ENCODE results near the gene CSRP1. TPM values are rescaled to one million over a fixed set of nuclear protein-coding genes. Genes with fewer than 3 reads are reported as not detected.

The CSRP1 gene
- total and polyA plus RNA-seq, 2 donors (not counting 1 experiment from before 2014, with no cell fraction given), result 23.8 to 36.7 TPM

GRCh38 chr1:201461645-201462441 lies 45.1 kb downstream of the CSRP1 start:
- TF ChIP-seq CTCF (IDR thresholded peaks at IDR 0.05) (no peak), EZH2 (IDR thresholded peaks at IDR 0.05; ENCODE audit: borderline replicate concordance, insufficient read depth, low read depth, low read length, poor library complexity, severe bottlenecking) (no peak)
- no peak for DNase-seq
- intact Hi-C loops (cut with micrococcal nuclease), result no loop called here
- H3K9me3 Mint-ChIP-seq (ENCODE audit: insufficient read depth), result no peaks in the 10 kb centered on the region
- H3K4me3 ChIP-seq (ENCODE audit: control extremely low read depth in 1 of 5, extremely low read depth in 1 of 5, insufficient read depth in 1 of 5, low read depth in 2 of 5, low read length in 4 of 5), result no peak overlapping the region
- 95% methylated on average over 13 of the region's 13 CpGs for WGBS (ENCODE audit: insufficient coverage)
- no peaks in the 10 kb centered on the region for H3K4me1 ChIP-seq (ENCODE audit: control insufficient read depth in 2 of 2, insufficient read depth in 2 of 2, low read length in 2 of 2)
- no peak overlapping the region for H3K9ac ChIP-seq (ENCODE audit: low read length)
- no peak for ATAC-seq (ENCODE audit: low read depth)
- no peaks in the 10 kb centered on the region for H4K20me1 ChIP-seq (ENCODE audit: control insufficient read depth, insufficient read depth, low read length, poor library complexity, severe bottlenecking)
- CTCF ChIA-PET, result interaction anchor here (1.6 kb wide), 1 partner anchor 20 kb away, joined by 4 read pairs; no protein-coding TSS in a partner anchor
- no peak overlapping the region for H2AFZ ChIP-seq (ENCODE audit: insufficient read depth, low read depth, low read length, poor library complexity, severe bottlenecking)
- no peaks in the 10 kb centered on the region for H3K36me3 ChIP-seq (replicated peaks in 1 of 2; ENCODE audit: control extremely low read depth in 1 of 2, control insufficient read depth in 1 of 2, extremely low read depth in 1 of 2, insufficient read depth in 2 of 2, low read length in 1 of 2)
- H3K27me3 ChIP-seq (replicated peaks in 1 of 4; ENCODE audit: control extremely low read depth in 1 of 4, control insufficient read depth in 3 of 4, insufficient read depth in 4 of 4, low read length in 3 of 4), result no peaks in the 10 kb centered on the region
- H3K4me2 ChIP-seq (replicated peaks; ENCODE audit: low read depth, low read length, poor library complexity, severe bottlenecking), result no peak overlapping the region
- H3K4me3 Mint-ChIP-seq, result no peak overlapping the region
- no peaks in the 10 kb centered on the region for H3K4me1 Mint-ChIP-seq
- H3K27ac ChIP-seq (ENCODE audit: low read length in 2 of 2), result no peak overlapping the region
- H3K27me3 Mint-ChIP-seq, result peaks cover 23% of the 10 kb centered on the region
- H3K9me3 ChIP-seq (ENCODE audit: control extremely low read depth in 1 of 3, control insufficient read depth in 2 of 3, insufficient read depth in 1 of 3, low read length in 2 of 3), result no peaks in the 10 kb centered on the region
- no peaks in the 10 kb centered on the region for H3K79me2 ChIP-seq (ENCODE audit: control insufficient read depth, insufficient read depth, low read length)
- POLR2A ChIA-PET, result no interaction called here
- no peak overlapping the region for H3K27ac Mint-ChIP-seq
